SK-N-SH treated with all-trans-retinoic acid at 6 μM for 48 hours (cell line): ENCODE measurements around the gene SPINK4.

Source experiments
- ATAC-seq: fragments of 200-7000 bp; cut with Tn5 transposase; 3 replicates; pipeline ENCODE4 v1.9.1; 2020; ENCODE audit warnings: mild to moderate bottlenecking, moderate library complexity
- ARNTL ChIP-seq: fragments of 450-650 bp; formaldehyde crosslinking; IDR thresholded peaks from 2 replicates; pipeline ENCODE4 v1.5.0; 2020; ENCODE audit warnings: low read depth, mild to moderate bottlenecking, moderate library complexity, borderline replicate concordance
- BACH2 ChIP-seq: fragments of 250-450 bp; sonication (Bioruptor Pico); IDR thresholded peaks from 2 replicates; pipeline ENCODE4 v1.9.0; 2021; ENCODE audit warnings: mild to moderate bottlenecking, borderline replicate concordance
- CSDC2 ChIP-seq: fragments of 250-450 bp; sonication (Bioruptor Pico); IDR thresholded peaks from 2 replicates; pipeline ENCODE4 v1.5.0; 2020; ENCODE audit warnings: mild to moderate bottlenecking, moderate library complexity
- GLIS3 ChIP-seq: fragments of 250-450 bp; sonication (Bioruptor Pico); IDR thresholded peaks from 2 replicates; pipeline ENCODE4 v1.5.0; 2020; ENCODE audit warnings: mild to moderate bottlenecking, moderate library complexity
- ISL1 ChIP-seq: fragments of 250-450 bp; sonication (Bioruptor Pico); IDR thresholded peaks from 2 replicates; pipeline ENCODE4 v2.1.2; 2022; ENCODE audit warnings: mild to moderate bottlenecking, moderate library complexity
- PATZ1 ChIP-seq: fragments of 250-450 bp; sonication (Bioruptor Pico); IDR thresholded peaks from 2 replicates; pipeline ENCODE4 v1.8.0; 2020; ENCODE audit warnings: mild to moderate bottlenecking, moderate library complexity, borderline replicate concordance
- POU6F1 ChIP-seq: fragments of 250-450 bp; sonication (Bioruptor Pico); IDR thresholded peaks from 2 replicates; pipeline ENCODE4 v1.8.0; 2021; ENCODE audit warnings: low read depth, mild to moderate bottlenecking, moderate library complexity, borderline replicate concordance
- PPARA ChIP-seq: fragments of 250-450 bp; sonication (Bioruptor Pico); IDR thresholded peaks from 2 replicates; pipeline ENCODE4 v1.5.0; 2020; ENCODE audit warnings: mild to moderate bottlenecking, borderline replicate concordance
- SNAI2 ChIP-seq: fragments of 250-450 bp; sonication (Bioruptor Pico); IDR thresholded peaks from 2 replicates; pipeline ENCODE4 v1.5.0; 2020; ENCODE audit warnings: mild to moderate bottlenecking, moderate library complexity
- TCF4 ChIP-seq: fragments of 250-450 bp; sonication (Bioruptor Pico); IDR thresholded peaks from 2 replicates; pipeline ENCODE4 v1.8.0; 2021; ENCODE audit warnings: mild to moderate bottlenecking, moderate library complexity, borderline replicate concordance
- TOX ChIP-seq: fragments of 250-450 bp; sonication (Bioruptor Pico); IDR thresholded peaks from 2 replicates; pipeline ENCODE4 v1.8.0; 2021; ENCODE audit warnings: mild to moderate bottlenecking, moderate library complexity, borderline replicate concordance
- TSHZ2 ChIP-seq: fragments of 250-450 bp; sonication (Bioruptor Pico); IDR thresholded peaks from 2 replicates; pipeline ENCODE4 v1.5.0; 2020; ENCODE audit warnings: mild to moderate bottlenecking, moderate library complexity
- ZC3H10 ChIP-seq: fragments of 250-450 bp; sonication (Bioruptor Pico); IDR thresholded peaks from 2 replicates; pipeline ENCODE4 v1.5.1; 2021; ENCODE audit warnings: mild to moderate bottlenecking, moderate library complexity
- ZNF565 ChIP-seq: fragments of 450-650 bp; formaldehyde crosslinking; conservative IDR thresholded peaks from 2 replicates; pipeline ENCODE4 v1.5.0; 2020; ENCODE audit warnings: low read depth, mild to moderate bottlenecking, moderate library complexity
- ZNF70 ChIP-seq: fragments of 450-650 bp; formaldehyde crosslinking; IDR thresholded peaks from 2 replicates; pipeline ENCODE4 v1.5.0; 2020; ENCODE audit warnings: mild to moderate bottlenecking, moderate library complexity
- TF ChIP-seq, protein P1 (sequence below): fragments of 250-450 bp; sonication (Bioruptor Pico); IDR thresholded peaks from 2 replicates; pipeline ENCODE4 v1.5.1; 2020; ENCODE audit warnings: low read depth, mild to moderate bottlenecking, moderate library complexity

SPINK4 gene

DNA sequence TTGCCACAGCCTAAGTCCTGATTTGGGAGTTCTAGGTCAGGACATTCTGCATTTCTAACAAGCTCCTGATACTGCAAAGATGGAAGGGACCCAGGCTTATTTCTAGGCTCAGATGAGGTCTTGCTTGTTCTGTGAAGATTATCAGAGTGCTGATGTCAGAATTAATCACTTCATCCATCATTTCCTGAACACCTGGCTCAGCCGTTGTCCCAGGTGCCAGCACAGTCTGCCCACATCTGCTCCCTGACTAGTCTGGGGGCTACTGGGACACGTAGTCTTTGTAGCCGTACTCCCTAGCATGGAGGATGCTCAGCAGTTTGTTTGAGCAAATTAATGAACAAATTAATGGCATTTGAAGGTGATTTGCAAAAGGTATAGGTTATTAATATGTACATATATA, 17.9 kb upstream of the SPINK4 start:
- TF ChIP-seq BACH2 (no peak), PPARA (CRISPR knock-in tag) (no peak), TOX (CRISPR knock-in tag) (no peak), TSHZ2 (CRISPR knock-in tag) (no peak), PATZ1 (no peak), GLIS3 (no peak), ZNF565 (no peak), ISL1 (CRISPR knock-in tag) (no peak), ZNF70 (CRISPR knock-in tag) (no peak), ARNTL (CRISPR knock-in tag) (no peak)
- TF ChIP-seq, protein P1, sequence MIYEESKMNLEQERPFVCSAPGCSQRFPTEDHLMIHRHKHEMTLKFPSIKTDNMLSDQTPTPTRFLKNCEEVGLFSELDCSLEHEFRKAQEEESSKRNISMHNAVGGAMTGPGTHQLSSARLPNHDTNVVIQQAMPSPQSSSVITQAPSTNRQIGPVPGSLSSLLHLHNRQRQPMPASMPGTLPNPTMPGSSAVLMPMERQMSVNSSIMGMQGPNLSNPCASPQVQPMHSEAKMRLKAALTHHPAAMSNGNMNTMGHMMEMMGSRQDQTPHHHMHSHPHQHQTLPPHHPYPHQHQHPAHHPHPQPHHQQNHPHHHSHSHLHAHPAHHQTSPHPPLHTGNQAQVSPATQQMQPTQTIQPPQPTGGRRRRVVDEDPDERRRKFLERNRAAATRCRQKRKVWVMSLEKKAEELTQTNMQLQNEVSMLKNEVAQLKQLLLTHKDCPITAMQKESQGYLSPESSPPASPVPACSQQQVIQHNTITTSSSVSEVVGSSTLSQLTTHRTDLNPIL (CRISPR knock-in tag) = no peak
- TF ChIP-seq, all 23 proteins: peak for 0
- ATAC-seq = no peak

GRCh38 chr9:33223696-33224095, 16.3 kb upstream of the SPINK4 start:
- ATAC-seq = peak; percentile 49; the same call in 1 of the 3 replicates
- TF ChIP-seq BACH2 (no peak), ZNF70 (CRISPR knock-in tag) (no peak), ZC3H10 (no peak), CSDC2 (CRISPR knock-in tag) (no peak)

DNA sequence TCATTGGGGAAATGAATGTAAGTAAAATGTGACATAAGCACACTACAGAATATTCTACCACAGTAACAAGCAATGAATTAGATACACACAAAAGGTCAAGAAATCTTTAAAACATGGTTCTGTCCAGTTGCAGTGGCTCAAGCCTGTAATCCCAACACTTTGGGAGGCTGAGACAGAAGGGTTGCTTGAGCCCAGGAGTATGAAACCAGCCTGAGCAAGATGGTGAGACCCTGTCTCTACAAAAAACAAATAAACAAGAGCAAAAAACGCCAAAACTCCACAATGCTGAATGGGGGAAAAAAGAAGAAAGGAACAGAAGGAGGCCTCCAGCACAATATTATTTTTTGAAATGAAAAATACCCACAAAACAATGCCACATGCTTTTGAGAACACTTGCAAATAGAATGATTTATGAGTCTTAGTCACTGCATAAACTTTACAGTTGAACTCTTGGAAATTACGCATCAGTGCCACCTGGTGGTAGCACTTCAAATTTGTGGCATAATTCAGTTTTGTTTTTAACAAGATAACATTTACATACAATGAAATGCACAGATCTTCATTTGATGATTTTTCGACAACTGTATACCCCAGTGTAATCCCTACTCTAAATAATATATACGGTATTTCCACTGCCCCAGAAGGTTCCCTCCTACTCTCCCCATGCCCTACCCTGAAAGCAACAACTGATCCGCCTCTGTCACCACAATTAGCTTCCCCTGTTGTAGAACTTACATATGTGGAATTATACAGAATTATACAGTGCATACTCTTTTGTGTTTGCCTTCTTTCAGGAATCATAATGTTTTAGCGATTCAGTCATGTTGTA, 14.4 kb upstream of the SPINK4 start:
- TF ChIP-seq CSDC2 (CRISPR knock-in tag) = no peak
- no peak for TF ChIP-seq TSHZ2 (CRISPR knock-in tag)
- TF ChIP-seq POU6F1 (CRISPR knock-in tag) = no peak
- TF ChIP-seq ZC3H10 = no peak
- TF ChIP-seq TCF4 (CRISPR knock-in tag) = no peak
- TF ChIP-seq, protein P1 (CRISPR knock-in tag) = no peak
- no peak for TF ChIP-seq ZNF70 (CRISPR knock-in tag)
- no peak for TF ChIP-seq SNAI2
- no peak for TF ChIP-seq PPARA (CRISPR knock-in tag)
- no peak for TF ChIP-seq ARNTL (CRISPR knock-in tag)
- peak; percentile 65 for ATAC-seq
